OCI-LY7 (cell line): ENCODE measurements around the gene CFAP210. TPM values are rescaled to one million over a fixed set of nuclear protein-coding genes. Genes with fewer than 3 reads are reported as not detected.

Experiments used
- Bru-seq: library from RNA; stranded (reverse); fragments of 400-500 nt; gene quantifications from one replicate; lab custom pipeline; 2021; lab: Mats Ljungman, UMichigan
- BruChase-seq, 2 experiments: library from RNA; stranded (reverse); fragments of 400-500 nt; gene quantifications; one replicate each; lab custom pipeline; 2021; lab: Mats Ljungman, UMichigan
- BruUV-seq: library from RNA; stranded (reverse); fragments of 400-500 nt; replicated peaks from 2 replicates; lab custom pipeline; 2021; lab: Mats Ljungman, UMichigan
- CTCF ChIA-PET: fragments of 300-600 bp; sonication (Branson Sonifier 250); formaldehyde crosslinking; loops from one replicate; lab custom pipeline; 2022; ENCODE audit warnings: antibody characterized with exemption; ENCODE audit not compliant: unreplicated experiment; lab: Charles Lee
- POLR2A ChIA-PET: fragments of 300-600 bp; sonication (Branson Sonifier 250); formaldehyde crosslinking; loops from one replicate; lab custom pipeline; 2022; ENCODE audit warnings: antibody characterized with exemption; lab: Charles Lee
- DNase-seq: peaks from one replicate; pipeline ENCODE4 v3.0.0-alpha.2; 2015; ENCODE audit warnings: low spot score
- H2AFZ ChIP-seq: fragments of 200-600 bp; sonication (generic), shearing (Covaris generic); 2 replicates; pipeline ENCODE4 v1.6.1; 2014; ENCODE audit warnings: mild to moderate bottlenecking, antibody characterized with exemption, low read length, moderate library complexity
- H3K27ac ChIP-seq: fragments of 200-600 bp; sonication (generic); 2 replicates; pipeline ENCODE4 v1.5.1; 2014; ENCODE audit warnings: mixed run types, low read depth, mild to moderate bottlenecking, moderate library complexity, low read length, inconsistent platforms; ENCODE audit not compliant: poor library complexity, severe bottlenecking
- H3K36me3 ChIP-seq: fragments of 200-600 bp; sonication (generic); 2 replicates; pipeline ENCODE4 v1.6.1; 2014; ENCODE audit warnings: mild to moderate bottlenecking, antibody characterized with exemption, low read length, moderate library complexity, mixed read lengths; ENCODE audit not compliant: insufficient read depth
- H3K4me1 ChIP-seq: fragments of 200-600 bp; sonication (generic); 2 replicates; pipeline ENCODE4 v1.5.1; 2014; ENCODE audit warnings: mild to moderate bottlenecking, low read length; ENCODE audit not compliant: insufficient read depth, poor library complexity, severe bottlenecking
- H3K4me2 ChIP-seq: fragments of 200-600 bp; sonication (generic); 2 replicates; pipeline ENCODE4 v1.6.1; 2014; ENCODE audit warnings: mild to moderate bottlenecking, low read length
- H3K4me3 ChIP-seq: fragments of 200-600 bp; sonication (generic); 2 replicates; pipeline ENCODE4 v1.5.1; 2014; ENCODE audit warnings: mild to moderate bottlenecking, low read depth, low read length; ENCODE audit not compliant: poor library complexity, severe bottlenecking
- H3K79me2 ChIP-seq: fragments of 200-600 bp; sonication (generic); 2 replicates; pipeline ENCODE4 v1.6.1; 2016; ENCODE audit warnings: low read depth, mild to moderate bottlenecking, low read length, moderate library complexity, mixed read lengths; ENCODE audit not compliant: insufficient read depth
- H3K9me2 ChIP-seq: fragments of 200-600 bp; sonication (generic); 2 replicates; pipeline ENCODE4 v1.6.1; 2016; ENCODE audit warnings: mild to moderate bottlenecking, low read length, mixed read lengths; ENCODE audit not compliant: insufficient read depth
- H3K9me3 ChIP-seq: fragments of 200-600 bp; sonication (generic); 2 replicates; pipeline ENCODE4 v1.6.1; 2014; ENCODE audit warnings: mild to moderate bottlenecking, mixed run types, low read length, mixed read lengths
- H4K20me1 ChIP-seq: fragments of 200-600 bp; sonication (generic); 2 replicates; pipeline ENCODE4 v1.6.1; 2014; ENCODE audit warnings: mild to moderate bottlenecking, antibody characterized with exemption, low read length, moderate library complexity, mixed read lengths; ENCODE audit not compliant: insufficient read depth
- EZH2phosphoT487 ChIP-seq: fragments of 200-600 bp; sonication (generic); IDR thresholded peaks from 2 replicates; pipeline ENCODE4 v1.6.1; 2018; ENCODE audit warnings: low read depth, borderline replicate concordance, mild to moderate bottlenecking, mixed run types, antibody characterized with exemption, low read length, moderate library complexity, mixed read lengths
- intact Hi-C: fragments of 100-400 bp; cut with micrococcal nuclease; formaldehyde crosslinking; loops from one replicate; pipeline ENCODE4 v1.10.0; 2022; ENCODE audit not compliant: unreplicated experiment
- long read RNA-seq: library from polyadenylated mRNA; stranded (forward); transcript quantifications from one replicate; pipeline ENCODE4 v2.0.0, GENCODE V29; 2022
- total RNA-seq, 2 experiments: library from RNA; depleted of rRNA in 1 of 2; stranded (reverse); fragments of >200 nt in 1 of 2; shearing (Covaris generic) in 1 of 2; gene quantifications; 2 replicates each; pipeline ENCODE4 v1.2.3, GENCODE V29; 2014 to 2022
- TF ChIP-seq, protein P1 (sequence below): fragments of 200-600 bp; sonication (generic); conservative IDR thresholded peaks from 2 replicates; pipeline ENCODE4 v1.5.1; 2014; ENCODE audit warnings: mild to moderate bottlenecking, antibody characterized with exemption, low read length, moderate library complexity, mixed read lengths

The CFAP210 gene, protein sequence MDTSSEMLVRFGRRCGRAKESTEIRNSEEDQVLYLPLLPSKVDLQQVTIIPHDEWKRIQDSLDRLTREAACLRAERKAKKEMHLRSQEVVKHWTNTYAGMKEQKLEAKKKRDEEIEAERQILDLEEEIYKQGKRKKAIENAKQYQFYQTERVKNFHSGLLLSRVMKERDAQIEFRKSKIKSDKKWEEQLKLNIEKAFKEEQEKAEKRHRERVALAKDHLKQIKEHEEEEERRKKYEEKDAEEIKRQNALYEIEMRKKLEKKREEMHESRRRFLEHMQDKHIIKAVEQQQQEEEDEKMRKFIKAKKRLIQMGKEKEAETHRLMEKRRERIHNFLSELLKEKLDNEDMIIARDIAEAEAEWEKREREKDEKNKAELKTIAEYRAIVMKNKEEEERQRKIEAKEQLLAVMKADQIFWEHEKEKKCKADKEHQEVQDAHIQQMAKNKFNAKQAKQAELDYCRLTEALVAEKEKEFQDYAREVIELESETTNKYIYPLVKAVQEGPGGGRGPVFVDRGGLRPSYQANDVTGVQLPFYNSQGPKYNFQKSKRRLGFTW
- total RNA-seq (2014; rRNA removed; shearing (Covaris generic)) (not detected in 2 replicates), total RNA-seq (2022) (not detected in 2 replicates), Bru-seq, nascent RNA (percentile 28 among the genes with signal in this experiment), BruChase-seq, experiment 1, labeled RNA remaining after a 6-hour chase (percentile 14 among the genes with signal in this experiment), BruChase-seq, experiment 2, labeled RNA remaining after a 2-hour chase (percentile 27 among the genes with signal in this experiment)
- long read RNA-seq, result 0 reads

DNA sequence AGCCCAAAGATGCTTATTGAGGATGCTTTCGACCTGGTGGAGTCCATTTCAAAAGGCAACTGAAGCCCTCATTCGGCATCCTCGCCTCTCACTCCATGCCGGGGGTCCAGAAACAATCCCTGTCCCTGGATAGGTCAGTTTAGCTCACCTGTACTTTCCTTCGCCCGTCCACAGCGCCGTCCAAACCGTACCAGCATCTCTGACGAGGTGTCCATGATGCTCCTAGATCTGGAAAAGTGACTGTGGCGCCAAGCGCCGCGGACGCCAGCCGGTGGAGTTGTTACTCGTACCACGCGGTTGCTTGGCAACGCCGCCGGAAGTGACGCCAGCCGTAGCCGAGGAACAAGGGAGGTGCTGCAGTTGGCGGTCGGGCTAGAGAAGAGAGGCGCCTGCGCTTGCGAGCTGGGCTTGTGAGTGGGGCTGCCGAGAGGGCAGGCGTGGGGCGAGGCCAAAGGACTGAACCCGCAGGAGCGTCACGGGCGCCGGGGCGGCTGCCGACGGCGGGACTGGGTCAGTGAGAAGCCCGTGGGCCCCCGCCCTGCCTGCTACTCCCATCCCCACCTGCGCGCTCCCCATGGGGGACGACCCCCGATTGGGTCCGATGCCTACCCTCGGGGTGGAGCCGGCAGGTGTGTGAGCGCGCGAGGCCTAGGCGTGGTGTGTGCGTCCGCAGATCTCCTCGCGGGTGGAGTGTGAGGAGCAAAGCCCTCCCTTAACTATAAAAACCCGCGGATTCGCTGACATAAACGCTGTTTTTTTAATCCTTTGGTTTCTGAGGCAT, at the start of gene CFAP210, which contains the start of gene PHOSPHO2:
TSS of gene CFAP210 (minus strand) at position 293 of the 781 bp plus-strand sequence. CDS start at position 215, 78 bp downstream.
TSS of gene PHOSPHO2 (plus strand) at position 357 of the 781 bp plus-strand sequence. CDS start 6,503 bp downstream, outside the sequence.
- TF ChIP-seq EZH2phosphoT487, result no peak
- TF ChIP-seq, protein P1, sequence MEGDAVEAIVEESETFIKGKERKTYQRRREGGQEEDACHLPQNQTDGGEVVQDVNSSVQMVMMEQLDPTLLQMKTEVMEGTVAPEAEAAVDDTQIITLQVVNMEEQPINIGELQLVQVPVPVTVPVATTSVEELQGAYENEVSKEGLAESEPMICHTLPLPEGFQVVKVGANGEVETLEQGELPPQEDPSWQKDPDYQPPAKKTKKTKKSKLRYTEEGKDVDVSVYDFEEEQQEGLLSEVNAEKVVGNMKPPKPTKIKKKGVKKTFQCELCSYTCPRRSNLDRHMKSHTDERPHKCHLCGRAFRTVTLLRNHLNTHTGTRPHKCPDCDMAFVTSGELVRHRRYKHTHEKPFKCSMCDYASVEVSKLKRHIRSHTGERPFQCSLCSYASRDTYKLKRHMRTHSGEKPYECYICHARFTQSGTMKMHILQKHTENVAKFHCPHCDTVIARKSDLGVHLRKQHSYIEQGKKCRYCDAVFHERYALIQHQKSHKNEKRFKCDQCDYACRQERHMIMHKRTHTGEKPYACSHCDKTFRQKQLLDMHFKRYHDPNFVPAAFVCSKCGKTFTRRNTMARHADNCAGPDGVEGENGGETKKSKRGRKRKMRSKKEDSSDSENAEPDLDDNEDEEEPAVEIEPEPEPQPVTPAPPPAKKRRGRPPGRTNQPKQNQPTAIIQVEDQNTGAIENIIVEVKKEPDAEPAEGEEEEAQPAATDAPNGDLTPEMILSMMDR, result no peak
- no peaks in the 10 kb centered on the region for H3K36me3 ChIP-seq
- H3K9me2 ChIP-seq, result no peaks in the 10 kb centered on the region
- H3K9me3 ChIP-seq, result no peaks in the 10 kb centered on the region
- peak; percentile 95 for DNase-seq
- H3K79me2 ChIP-seq, result peaks cover 4% of the 10 kb centered on the region; the same call in 1 of the 2 replicates
- POLR2A ChIA-PET, result no interaction called here
- H3K4me1 ChIP-seq, result peaks cover 16% of the 10 kb centered on the region
- peak within 1 kb of the TSS; percentile 13 for H3K27ac ChIP-seq
- BruUV-seq, result TSS peak; percentile 65
- intact Hi-C loops, result loop anchor here (1.0 to 10.0 kb wide), 2 partner anchors 109 to 1450 kb away; partner anchors contain the start of gene STK39
- H3K4me2 ChIP-seq, result peak within 1 kb of the TSS; percentile 98
- H2AFZ ChIP-seq, result peak within 1 kb of the TSS; percentile 99
- CTCF ChIA-PET, result interaction anchor here (0.6 kb wide), 1 partner anchor 76 kb away, joined by 4 read pairs; no protein-coding TSS in a partner anchor
- H3K4me3 ChIP-seq, result peak within 1 kb of the TSS; percentile 73
- no peaks in the 10 kb centered on the region for H4K20me1 ChIP-seq

DNA sequence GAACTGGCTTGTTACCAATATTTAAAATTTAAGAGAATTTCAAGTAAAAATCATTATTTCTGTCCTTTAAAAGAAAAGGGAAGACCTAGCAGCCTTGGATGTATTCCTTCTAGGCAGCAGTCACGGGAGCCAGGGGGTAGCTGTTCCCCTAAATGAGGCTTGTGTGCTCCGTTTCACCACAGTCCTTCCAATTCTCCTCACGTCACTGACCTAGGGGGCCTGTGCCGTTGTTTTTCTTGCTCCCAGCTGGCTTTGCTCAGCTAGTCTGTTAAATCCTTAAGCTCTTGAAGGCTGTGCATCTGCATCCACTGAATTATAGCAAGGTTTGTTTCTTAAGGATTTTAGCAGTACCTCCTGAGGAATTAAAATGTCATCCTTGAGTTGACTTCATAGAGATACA, 49.3 kb upstream of the CFAP210 start:
- intact Hi-C loops, result no loop called here
- POLR2A ChIA-PET, result interaction anchor here (0.8 kb wide), 1 partner anchor 33 kb away, joined by 3 read pairs; no protein-coding TSS in a partner anchor
- TF ChIP-seq, protein P1, result no peak
- no peak for TF ChIP-seq EZH2phosphoT487

More for the DNA sequence above, 49.3 kb upstream of the CFAP210 start:
- H3K4me2 ChIP-seq, result no peak overlapping the region
- CTCF ChIA-PET, result no interaction called here
- H2AFZ ChIP-seq, result no peak overlapping the region
- no peaks in the 10 kb centered on the region for H3K9me3 ChIP-seq
- no peaks in the 10 kb centered on the region for H3K9me2 ChIP-seq
- no peaks in the 10 kb centered on the region for H4K20me1 ChIP-seq
- H3K4me1 ChIP-seq, result no peaks in the 10 kb centered on the region
- no TSS peak for BruUV-seq
- H3K79me2 ChIP-seq, result no peaks in the 10 kb centered on the region
- no peaks in the 10 kb centered on the region for H3K36me3 ChIP-seq
- no peak for DNase-seq
- H3K4me3 ChIP-seq, result no peak overlapping the region
- no peak overlapping the region for H3K27ac ChIP-seq
